Stimulated activated CD4-positive, alpha-beta T cell treated with anti-CD3 and anti-CD28 coated beads, TNF-alpha, amount 100 ng/mL, for 48 hours (primary cell): ENCODE measurements around the gene LRCOL1.

Experiments
- DNase-seq, 3 donors: peaks; one replicate each; pipeline ENCODE4 v3.0.0-alpha.2; 2020; ENCODE audit warnings: low read depth in 3 of 3

Gene LRCOL1

GRCh38 chr12:132582582-132583410 is 27.6 kb downstream of the LRCOL1 start:
- no peak for DNase-seq

GRCh38 chr12:132582058-132582420 is 28.3 kb downstream of the LRCOL1 start:
- no peak for DNase-seq

GRCh38 chr12:132581348-132582057 is 28.9 kb downstream of the LRCOL1 start:
- no peak for DNase-seq

GRCh38 chr12:132580701-132581292 is 29.6 kb downstream of the LRCOL1 start:
- no peak for DNase-seq

- DNase-seq: no peak
Observed at GRCh38 chr12:132579744-132580143, 30.6 kb downstream of the LRCOL1 start.

- no peak for DNase-seq
Observed at GRCh38 chr12:132578826-132579225, 31.6 kb downstream of the LRCOL1 start.

GRCh38 chr12:132578118-132578517 is 32.3 kb downstream of the LRCOL1 start:
- DNase-seq: no peak

GRCh38 chr12:132577191-132577920 is 33.0 kb downstream of the LRCOL1 start:
- no peak for DNase-seq

GRCh38 chr12:132576701-132577100 is 33.7 kb downstream of the LRCOL1 start:
- DNase-seq: no peak

GRCh38 chr12:132575661-132576060 is 34.7 kb downstream of the LRCOL1 start:
- DNase-seq: no peak

- no peak for DNase-seq
Observed at GRCh38 chr12:132574271-132574996, 35.9 kb downstream of the LRCOL1 start.

GRCh38 chr12:132572801-132573760 is 37.3 kb downstream of the LRCOL1 start:
- no peak for DNase-seq

- no peak for DNase-seq
Observed at GRCh38 chr12:132572106-132572505, 38.3 kb downstream of the LRCOL1 start.

GRCh38 chr12:132571598-132571997 is 38.8 kb downstream of the LRCOL1 start:
- DNase-seq: no peak

- no peak for DNase-seq
Observed at GRCh38 chr12:132571051-132571450, 39.3 kb downstream of the LRCOL1 start.

- no peak for DNase-seq
Observed at GRCh38 chr12:132570635-132571034, 39.7 kb downstream of the LRCOL1 start.

- no peak for DNase-seq
Observed at GRCh38 chr12:132569856-132570480, 40.4 kb downstream of the LRCOL1 start.

- DNase-seq: no peak
Observed at GRCh38 chr12:132568826-132569480, 41.4 kb downstream of the LRCOL1 start.

- no peak for DNase-seq
Observed at GRCh38 chr12:132568301-132568700, 42.1 kb downstream of the LRCOL1 start.
